ENCODE measurements around the gene TBX19. TPM values are rescaled to one million over a fixed set of nuclear protein-coding genes. Genes with fewer than 3 reads are reported as not detected.

Gene TBX19
- total and polyA plus RNA-seq, 2 of the 8 experiments (the other 6 are each of a cell fraction or from before 2014, with no cell fraction given): 1.0 to 1.8 TPM

GRCh38 chr1:168291222-168291837, 10.7 kb downstream of the TBX19 start:
- no peak for FAIRE-seq
- no peak overlapping the region for H3K23ac ChIP-seq (ENCODE audit: insufficient read length)
- no peak for TF ChIP-seq ATF2 (IDR thresholded peaks at IDR 0.05; ENCODE audit: low read length)
- no peak for TF ChIP-seq CREB1 (IDR thresholded peaks at IDR 0.05)
- TF ChIP-seq HDAC2 (IDR thresholded peaks at IDR 0.05; ENCODE audit: borderline replicate concordance in 1 of 2, low read depth in 2 of 2, low read length in 2 of 2): no peak
- TF ChIP-seq BCL11A (IDR thresholded peaks at IDR 0.05; ENCODE audit: low read depth in 2 of 2, low read length in 2 of 2): no peak
- TF ChIP-seq TAF7 (optimal IDR thresholded peaks at IDR 0.05; ENCODE audit: borderline replicate concordance, low read depth, low read length): no peak
- TF ChIP-seq TEAD4 (IDR thresholded peaks at IDR 0.05; ENCODE audit: low read depth, low read length): no peak
- TF ChIP-seq EZH2 (IDR thresholded peaks at IDR 0.05; ENCODE audit: low read depth, low read length, severe bottlenecking): no peak
- no peak for TF ChIP-seq MAX (IDR thresholded peaks at IDR 0.05)
- no peak for TF ChIP-seq KDM4A (IDR thresholded peaks at IDR 0.05; ENCODE audit: low read depth, low read length, severe bottlenecking)
- TF ChIP-seq CHD2 (IDR thresholded peaks at IDR 0.05; ENCODE audit: low read length): no peak
- no peak for TF ChIP-seq JUND (IDR thresholded peaks at IDR 0.05; ENCODE audit: low read length)
- no peak for TF ChIP-seq CEBPB (IDR thresholded peaks at IDR 0.05; ENCODE audit: low read depth, low read length)

More at GRCh38 chr1:168291222-168291837, 10.7 kb downstream of the TBX19 start:
- Histone ChIP-seq H4K20me1 (replicated peaks in 1 of 2; ENCODE audit: control insufficient read depth in 1 of 2, insufficient read depth in 2 of 2, low read length in 2 of 2) (no peaks in the 10 kb centered on the region), H2BK15ac (ENCODE audit: low read length) (no peak overlapping the region), H3K9me3 (ENCODE audit: insufficient read depth in 2 of 2, low read depth in 1 of 2, low read length in 1 of 2) (no peaks in the 10 kb centered on the region), H4K8ac (ENCODE audit: extremely low read depth, insufficient read depth, low read length) (no peak overlapping the region), H3K56ac (replicated peaks; ENCODE audit: insufficient read length, low read depth, low read length) (no peak overlapping the region), H2AFZ (ENCODE audit: low read length) (no peak overlapping the region), H4K91ac (replicated peaks; ENCODE audit: insufficient read length, low read length) (no peak overlapping the region), H3K4me3 (ENCODE audit: extremely low read depth in 1 of 4, insufficient read depth in 2 of 4, low read depth in 3 of 4, low read length in 4 of 4) (no peak overlapping the region), H2BK12ac (ENCODE audit: low read depth, low read length) (no peak overlapping the region), H3K23me2 (ENCODE audit: low read depth, low read length) (no peaks in the 10 kb centered on the region), H2BK20ac (ENCODE audit: low read length) (no peak overlapping the region), H3K4ac (replicated peaks; ENCODE audit: insufficient read length, low read depth, low read length) (no peak overlapping the region), H3K36me3 (ENCODE audit: control insufficient read depth in 2 of 4, insufficient read depth in 4 of 4, low read length in 3 of 4) (no peaks in the 10 kb centered on the region), H3K4me2 (ENCODE audit: insufficient read depth in 1 of 2, low read depth in 2 of 2, low read length in 2 of 2) (no peak overlapping the region), H3K79me1 (ENCODE audit: low read depth, low read length) (no peaks in the 10 kb centered on the region), H3K18ac (ENCODE audit: extremely low read depth, low read length) (no peak overlapping the region; the same call in 1 of the 2 replicates), H3K4me1 (replicated peaks in 1 of 4; ENCODE audit: control insufficient read depth in 3 of 4, insufficient read depth in 4 of 4, low read length in 3 of 4) (peaks cover 0 to 9% (median under 1%) of the 10 kb centered on the region in 4 experiments; a peak in 3 of 7 replicates), H3K9ac (replicated peaks in 1 of 4; ENCODE audit: extremely low read depth in 1 of 4, low read depth in 3 of 4, low read length in 3 of 4) (no peak overlapping the region), H2BK120ac (replicated peaks; ENCODE audit: low read depth, low read length) (no peak overlapping the region), H3K27me3 (replicated peaks in 1 of 4; ENCODE audit: control insufficient read depth in 3 of 4, extremely low read depth in 1 of 4, insufficient read depth in 3 of 4, low read length in 3 of 4) (no peaks in the 10 kb centered on the region), H4K5ac (ENCODE audit: insufficient read length, low read depth, low read length) (no peak overlapping the region), H3K14ac (ENCODE audit: insufficient read length) (no peak overlapping the region), H3K27ac (ENCODE audit: low read depth, low read length) (no peak overlapping the region), H2AK5ac (ENCODE audit: low read depth, low read length) (no peak overlapping the region), H2BK5ac (ENCODE audit: low read depth, low read length) (no peak overlapping the region), H3K79me2 (ENCODE audit: control insufficient read depth in 1 of 2, insufficient read depth in 2 of 2, low read length in 2 of 2) (no peaks in the 10 kb centered on the region)
- no peak for DNase-seq (ENCODE audit: low read depth in 1 of 2, low spot score in 2 of 2)
- WGBS, 2 experiments (ENCODE audit: extremely low coverage in 1 of 2, insufficient coverage in 1 of 2, insufficient read length in 1 of 2, insufficient replicate concordance in 2 of 2, low coverage in 1 of 2, low lambda C conversion rate in 2 of 2, missing lambda C conversion rate in 1 of 2): 85% methylated on average over 15 of the region's 15 CpGs; no CpG with 5 or more reads in 1 of the 2 experiments
- CTCF ChIA-PET (ENCODE audit: partially characterized antibody): interaction anchor here (1.3 to 1.9 kb wide), 4 partner anchors 8 to 206 kb away, joined by 4 read pairs; no protein-coding TSS in a partner anchor
- POLR2A ChIA-PET (ENCODE audit: partially characterized antibody): no interaction called here

Data from H1 (cell line).